Panc1 (cell line): ENCODE results near the gene CHCHD6. TPM values are rescaled to one million over a fixed set of nuclear protein-coding genes. Genes with fewer than 3 reads are reported as not detected.

Source experiments
- ATAC-seq: fragments of 200-7000 bp; cut with Tn5 transposase; 2 replicates; pipeline ENCODE4 v1.9.1; 2020; ENCODE audit warnings: mild to moderate bottlenecking, moderate library complexity
- BruUV-seq: library from RNA; stranded (reverse); fragments of 400-500 nt; replicated peaks from 2 replicates; lab custom pipeline; 2021; lab: Mats Ljungman, UMichigan
- CTCF ChIA-PET: fragments of 300-600 bp; sonication (Branson Sonifier 250); formaldehyde crosslinking; loops from one replicate; lab custom pipeline; 2022; ENCODE audit warnings: antibody characterized with exemption; lab: Charles Lee
- POLR2A ChIA-PET: fragments of 300-600 bp; sonication (Branson Sonifier 250); formaldehyde crosslinking; loops from one replicate; lab custom pipeline; 2022; ENCODE audit warnings: antibody characterized with exemption; lab: Charles Lee
- DNase-seq: peaks from one replicate; pipeline ENCODE4 v3.0.0-alpha.2; 2010; ENCODE audit warnings: low read depth, low spot score
- H3K27ac ChIP-seq: 2 replicates; pipeline ENCODE4 v1.5.1; 2011; ENCODE audit warnings: mild to moderate bottlenecking, low read length, inconsistent platforms
- H3K27me3 ChIP-seq: fragments of 200-500 bp; sonication (Bioruptor generic); 2 replicates; pipeline ENCODE4 v1.6.0; 2014; ENCODE audit warnings: low read length, inconsistent platforms; ENCODE audit not compliant: control insufficient read depth, insufficient read depth
- H3K36me3 ChIP-seq: fragments of 200-500 bp; sonication (Bioruptor generic); 2 replicates; pipeline ENCODE4 v1.5.1; 2014; ENCODE audit warnings: inconsistent platforms, mild to moderate bottlenecking, low read length, moderate library complexity; ENCODE audit not compliant: control insufficient read depth, insufficient read depth
- H3K4me1 ChIP-seq: 2 replicates; pipeline ENCODE4 v1.5.1; 2011; ENCODE audit warnings: inconsistent platforms, mild to moderate bottlenecking, low read length, moderate library complexity; ENCODE audit not compliant: control insufficient read depth, insufficient read depth
- H3K4me3 ChIP-seq, 2 experiments: 2 replicates each; pipeline ENCODE4 v1.5.1; 2011 to 2012; ENCODE audit warnings: low read depth in 2 of 2, low read length in 2 of 2, mild to moderate bottlenecking in 2 of 2, inconsistent platforms in 1 of 2, moderate library complexity in 1 of 2
- H3K9me3 ChIP-seq: fragments of 200-500 bp; sonication (Bioruptor generic); 2 replicates; pipeline ENCODE4 v1.5.1; 2014; ENCODE audit warnings: low read depth, mild to moderate bottlenecking, inconsistent platforms, low read length, moderate library complexity; ENCODE audit not compliant: control insufficient read depth, insufficient read depth
- CTCF ChIP-seq: fragments of 450-650 bp; IDR thresholded peaks from 2 replicates; pipeline ENCODE4 v1.5.1; 2017; ENCODE audit warnings: mild to moderate bottlenecking
- POLR2AphosphoS5 ChIP-seq: IDR thresholded peaks from 2 replicates; pipeline ENCODE4 v1.6.1; 2012; ENCODE audit warnings: mild to moderate bottlenecking, low read depth, low read length, moderate library complexity
- SIN3A ChIP-seq: IDR thresholded peaks from 2 replicates; pipeline ENCODE4 v1.6.1; 2012; ENCODE audit warnings: low read depth, mild to moderate bottlenecking, low read length, moderate library complexity, borderline replicate concordance; ENCODE audit not compliant: insufficient read depth
- TCF7L2 ChIP-seq: IDR thresholded peaks from 2 replicates; pipeline ENCODE4 v1.6.1; 2011; ENCODE audit warnings: mild to moderate bottlenecking, low read depth, low read length, inconsistent platforms
- in situ Hi-C: cut with HindIII; loops from 2 replicates; pipeline ENCODE4 v1.10.0; 2016; ENCODE audit warnings: low sequenced_read_pairs, low pct_unique_long_range_greater_than_20kb
- intact Hi-C: fragments of 100-400 bp; cut with micrococcal nuclease; formaldehyde crosslinking; loops from one replicate; pipeline ENCODE4 v1.10.0; 2022; ENCODE audit not compliant: unreplicated experiment
- total RNA-seq: library from RNA; stranded (reverse); gene quantifications from one replicate; pipeline ENCODE4 v1.2.1, GENCODE V29; 2021; ENCODE audit not compliant: unreplicated experiment
- TF ChIP-seq, protein P1 (sequence below), 2 experiments: IDR thresholded peaks; 2 replicates each; pipeline ENCODE4 v1.6.1; 2011 to 2012; ENCODE audit warnings: low read depth in 2 of 2, control low read depth in 1 of 2, low read length in 1 of 2, mild to moderate bottlenecking in 1 of 2, moderate library complexity in 1 of 2; ENCODE audit not compliant: insufficient read depth in 1 of 2

Gene CHCHD6
- total RNA-seq, 1 experiment from 2014 or later, result 31.5 TPM

DNA sequence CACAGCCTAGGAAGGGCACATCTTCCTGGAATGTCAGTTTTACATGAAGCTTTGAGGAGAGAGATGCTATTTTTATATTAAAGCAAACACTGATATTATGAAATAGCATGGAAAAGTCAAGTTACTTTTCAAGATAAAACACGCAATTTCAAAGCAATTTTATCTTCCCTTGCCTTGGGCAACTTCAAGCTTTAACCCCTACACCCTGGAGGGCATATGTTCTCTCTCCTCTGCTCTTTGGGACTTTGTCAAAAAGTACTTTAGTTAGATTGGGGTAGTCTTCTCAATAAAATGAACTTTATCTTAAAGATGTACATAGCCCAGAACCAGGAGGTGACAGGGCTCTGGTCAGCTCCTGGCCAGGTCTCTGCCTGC, 192.0 kb downstream of the CHCHD6 start:
- Histone ChIP-seq H3K36me3 (no peaks in the 10 kb centered on the region), H3K9me3 (no peaks in the 10 kb centered on the region), H3K4me1 (0 out of 2 replicates have a peak, but pooled peaks cover 3% of the 10 kb centered on the region), H3K4me3 (no peak overlapping the region), H3K27me3 (no peaks in the 10 kb centered on the region), H3K27ac (no peak overlapping the region)
- TF ChIP-seq TCF7L2 (no peak), SIN3A (no peak), POLR2AphosphoS5 (no peak), CTCF (no peak)
- TF ChIP-seq, protein P1, sequence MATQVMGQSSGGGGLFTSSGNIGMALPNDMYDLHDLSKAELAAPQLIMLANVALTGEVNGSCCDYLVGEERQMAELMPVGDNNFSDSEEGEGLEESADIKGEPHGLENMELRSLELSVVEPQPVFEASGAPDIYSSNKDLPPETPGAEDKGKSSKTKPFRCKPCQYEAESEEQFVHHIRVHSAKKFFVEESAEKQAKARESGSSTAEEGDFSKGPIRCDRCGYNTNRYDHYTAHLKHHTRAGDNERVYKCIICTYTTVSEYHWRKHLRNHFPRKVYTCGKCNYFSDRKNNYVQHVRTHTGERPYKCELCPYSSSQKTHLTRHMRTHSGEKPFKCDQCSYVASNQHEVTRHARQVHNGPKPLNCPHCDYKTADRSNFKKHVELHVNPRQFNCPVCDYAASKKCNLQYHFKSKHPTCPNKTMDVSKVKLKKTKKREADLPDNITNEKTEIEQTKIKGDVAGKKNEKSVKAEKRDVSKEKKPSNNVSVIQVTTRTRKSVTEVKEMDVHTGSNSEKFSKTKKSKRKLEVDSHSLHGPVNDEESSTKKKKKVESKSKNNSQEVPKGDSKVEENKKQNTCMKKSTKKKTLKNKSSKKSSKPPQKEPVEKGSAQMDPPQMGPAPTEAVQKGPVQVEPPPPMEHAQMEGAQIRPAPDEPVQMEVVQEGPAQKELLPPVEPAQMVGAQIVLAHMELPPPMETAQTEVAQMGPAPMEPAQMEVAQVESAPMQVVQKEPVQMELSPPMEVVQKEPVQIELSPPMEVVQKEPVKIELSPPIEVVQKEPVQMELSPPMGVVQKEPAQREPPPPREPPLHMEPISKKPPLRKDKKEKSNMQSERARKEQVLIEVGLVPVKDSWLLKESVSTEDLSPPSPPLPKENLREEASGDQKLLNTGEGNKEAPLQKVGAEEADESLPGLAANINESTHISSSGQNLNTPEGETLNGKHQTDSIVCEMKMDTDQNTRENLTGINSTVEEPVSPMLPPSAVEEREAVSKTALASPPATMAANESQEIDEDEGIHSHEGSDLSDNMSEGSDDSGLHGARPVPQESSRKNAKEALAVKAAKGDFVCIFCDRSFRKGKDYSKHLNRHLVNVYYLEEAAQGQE (IDR thresholded peaks at IDR 0.05; ENCODE audit: insufficient read depth in 1 of 2, low read depth in 2 of 2, low read length in 1 of 2), result no peak
- intact Hi-C loops, result no loop called here
- ChIA-PET POLR2A (no interaction called here), CTCF (no interaction called here)
- DNase-seq, result no peak
- in situ Hi-C loops, result no loop called here
- BruUV-seq, result no TSS peak
- no peak for ATAC-seq

DNA sequence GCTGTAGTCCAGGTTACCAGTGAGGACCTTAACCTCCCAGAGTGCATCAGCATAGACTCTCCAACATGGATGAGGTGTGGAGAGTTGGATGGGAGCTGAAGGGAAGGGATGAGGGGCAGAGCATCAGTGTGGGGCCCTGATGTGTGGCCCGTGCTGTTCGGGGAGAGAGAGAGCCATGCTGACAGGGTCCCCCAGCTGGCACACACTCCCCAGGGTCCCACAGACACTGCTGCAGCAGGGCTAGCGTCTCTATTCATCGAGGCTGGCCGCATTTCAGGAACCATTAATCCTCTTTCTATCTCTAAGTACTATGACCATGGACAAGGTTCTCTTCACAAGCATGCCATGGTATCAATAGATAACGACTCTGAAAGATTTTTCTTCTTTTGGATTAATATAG, 192.9 kb downstream of the CHCHD6 start:
- intact Hi-C loops, result no loop called here
- ChIA-PET POLR2A (no interaction called here), CTCF (no interaction called here)
- H3K4me3 ChIP-seq, result no peak overlapping the region
- in situ Hi-C loops, result no loop called here
- no peaks in the 10 kb centered on the region for H3K27me3 ChIP-seq
- DNase-seq, result no peak
- 0 out of 2 replicates have a peak, but pooled peaks cover 3% of the 10 kb centered on the region for H3K4me1 ChIP-seq
- no peaks in the 10 kb centered on the region for H3K36me3 ChIP-seq
- no peak for TF ChIP-seq CTCF
- no peak for TF ChIP-seq POLR2AphosphoS5
- no peak for TF ChIP-seq TCF7L2
- TF ChIP-seq, protein P1 (IDR thresholded peaks at IDR 0.05; ENCODE audit: insufficient read depth in 1 of 2, low read depth in 2 of 2, low read length in 1 of 2), result no peak
- TF ChIP-seq SIN3A, result no peak
- BruUV-seq, result no TSS peak
- no peak overlapping the region for H3K27ac ChIP-seq
- H3K9me3 ChIP-seq, result no peaks in the 10 kb centered on the region
- ATAC-seq, result no peak
